ENCODE results near the gene DNAH5. TPM values are rescaled to one million over a fixed set of nuclear protein-coding genes. Genes with fewer than 3 reads are reported as not detected.

DNAH5 gene
- total and polyA plus RNA-seq, 7 donors: under 0.01 to 0.36 (median 0.07) TPM

DNA sequence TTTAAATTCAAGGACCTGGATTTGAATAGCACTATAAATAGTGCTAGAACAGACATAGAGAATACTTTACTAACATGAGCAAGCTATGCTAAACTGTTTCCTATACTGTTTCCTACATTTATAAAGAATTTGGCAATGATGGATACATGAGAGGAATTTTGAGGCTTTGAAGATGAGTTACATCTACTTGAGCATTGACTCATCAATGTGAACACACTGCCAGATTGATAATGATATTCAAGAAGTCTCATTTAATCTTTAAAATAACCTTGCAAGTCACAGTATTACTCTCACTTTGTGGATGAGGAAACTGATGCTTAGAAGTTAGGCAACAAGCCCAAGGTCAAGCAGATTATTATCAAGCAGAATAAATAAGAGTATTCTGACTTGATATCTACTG lies 281.9 kb downstream of the DNAH5 start:
- ATAC-seq (no peak), DNase-seq (no peak)
- Histone ChIP-seq H3K4me1 (no peaks in the 10 kb centered on the region), H3K27me3 (ENCODE audit: insufficient read depth in 3 of 3, low read length in 2 of 3) (peaks cover 0 to 1% (median 0%) of the 10 kb centered on the region in 3 donors), H3K9me3 (no peaks in the 10 kb centered on the region), H3K27ac (no peak overlapping the region), H3K36me3 (ENCODE audit: insufficient read depth in 1 of 2, low read depth in 1 of 2) (no peaks in the 10 kb centered on the region), H3K4me3 (no peak overlapping the region)
- TF ChIP-seq, protein P1, sequence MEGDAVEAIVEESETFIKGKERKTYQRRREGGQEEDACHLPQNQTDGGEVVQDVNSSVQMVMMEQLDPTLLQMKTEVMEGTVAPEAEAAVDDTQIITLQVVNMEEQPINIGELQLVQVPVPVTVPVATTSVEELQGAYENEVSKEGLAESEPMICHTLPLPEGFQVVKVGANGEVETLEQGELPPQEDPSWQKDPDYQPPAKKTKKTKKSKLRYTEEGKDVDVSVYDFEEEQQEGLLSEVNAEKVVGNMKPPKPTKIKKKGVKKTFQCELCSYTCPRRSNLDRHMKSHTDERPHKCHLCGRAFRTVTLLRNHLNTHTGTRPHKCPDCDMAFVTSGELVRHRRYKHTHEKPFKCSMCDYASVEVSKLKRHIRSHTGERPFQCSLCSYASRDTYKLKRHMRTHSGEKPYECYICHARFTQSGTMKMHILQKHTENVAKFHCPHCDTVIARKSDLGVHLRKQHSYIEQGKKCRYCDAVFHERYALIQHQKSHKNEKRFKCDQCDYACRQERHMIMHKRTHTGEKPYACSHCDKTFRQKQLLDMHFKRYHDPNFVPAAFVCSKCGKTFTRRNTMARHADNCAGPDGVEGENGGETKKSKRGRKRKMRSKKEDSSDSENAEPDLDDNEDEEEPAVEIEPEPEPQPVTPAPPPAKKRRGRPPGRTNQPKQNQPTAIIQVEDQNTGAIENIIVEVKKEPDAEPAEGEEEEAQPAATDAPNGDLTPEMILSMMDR (IDR thresholded peaks at IDR 0.05): no peak
- intact Hi-C loops (cut with DNase I): no loop called here

DNA sequence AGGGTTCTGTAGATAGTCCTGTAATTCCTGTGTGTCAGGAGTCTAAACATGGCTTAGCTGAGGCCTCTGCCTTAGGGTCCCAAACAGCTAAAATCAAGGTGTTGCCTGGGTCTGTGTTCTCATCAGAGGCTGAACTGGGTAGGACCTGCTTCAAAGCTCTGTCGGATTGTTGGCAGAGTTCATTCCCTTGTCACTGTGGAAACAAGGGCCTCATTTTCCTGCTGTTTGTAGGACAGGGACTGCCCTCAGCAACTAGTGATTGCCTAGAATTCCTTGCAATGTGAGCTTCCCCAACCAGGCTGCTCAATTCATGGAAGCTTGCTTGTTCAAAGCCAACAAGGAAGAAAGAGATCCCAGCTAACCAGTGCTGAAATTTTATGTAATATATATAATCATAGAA lies 283.2 kb downstream of the DNAH5 start:
- Histone ChIP-seq H3K4me1 (no peaks in the 10 kb centered on the region), H3K4me3 (no peak overlapping the region), H3K27ac (no peak overlapping the region), H3K27me3 (ENCODE audit: insufficient read depth in 3 of 3, low read length in 2 of 3) (no peaks in the 10 kb centered on the region), H3K36me3 (ENCODE audit: insufficient read depth in 1 of 2, low read depth in 1 of 2) (no peaks in the 10 kb centered on the region), H3K9me3 (no peaks in the 10 kb centered on the region)
- ATAC-seq (no peak), DNase-seq (no peak)
- 42 to 52% (median 52%) methylated on average over 1 of the region's 1 CpG for WGBS, 3 donors
- TF ChIP-seq, protein P1 (IDR thresholded peaks at IDR 0.05): no peak
- intact Hi-C loops (cut with DNase I): no loop called here

DNA sequence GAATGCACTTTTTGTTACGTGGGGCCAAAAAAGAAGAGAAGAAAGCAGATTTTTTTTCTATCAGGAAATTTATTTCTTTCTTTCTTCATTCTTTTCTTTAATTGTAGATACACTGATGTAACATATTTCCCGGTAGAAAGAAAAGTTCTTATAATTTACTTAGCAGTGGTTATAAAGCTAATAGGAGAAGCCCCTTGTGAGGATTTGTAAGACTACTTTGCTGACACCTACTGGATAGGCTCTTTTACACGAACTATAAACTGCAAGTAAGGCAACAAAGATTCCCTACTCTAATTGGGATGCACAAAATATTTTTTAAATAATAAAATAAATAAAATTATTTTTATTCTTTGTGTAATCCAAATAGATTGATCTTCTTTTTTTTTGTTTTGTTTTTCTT lies 284.4 kb downstream of the DNAH5 start:
- ATAC-seq (no peak), DNase-seq (no peak)
- Histone ChIP-seq H3K9me3 (no peaks in the 10 kb centered on the region), H3K4me3 (no peak overlapping the region), H3K4me1 (no peaks in the 10 kb centered on the region), H3K27ac (no peak overlapping the region), H3K36me3 (ENCODE audit: insufficient read depth in 1 of 2, low read depth in 1 of 2) (no peaks in the 10 kb centered on the region), H3K27me3 (ENCODE audit: insufficient read depth in 3 of 3, low read length in 2 of 3) (no peaks in the 10 kb centered on the region)
- intact Hi-C loops (cut with DNase I): no loop called here
- WGBS, 3 donors: 38 to 52% (median 39%) methylated on average over 3 of the region's 3 CpGs
- TF ChIP-seq, protein P1 (IDR thresholded peaks at IDR 0.05): no peak

DNA sequence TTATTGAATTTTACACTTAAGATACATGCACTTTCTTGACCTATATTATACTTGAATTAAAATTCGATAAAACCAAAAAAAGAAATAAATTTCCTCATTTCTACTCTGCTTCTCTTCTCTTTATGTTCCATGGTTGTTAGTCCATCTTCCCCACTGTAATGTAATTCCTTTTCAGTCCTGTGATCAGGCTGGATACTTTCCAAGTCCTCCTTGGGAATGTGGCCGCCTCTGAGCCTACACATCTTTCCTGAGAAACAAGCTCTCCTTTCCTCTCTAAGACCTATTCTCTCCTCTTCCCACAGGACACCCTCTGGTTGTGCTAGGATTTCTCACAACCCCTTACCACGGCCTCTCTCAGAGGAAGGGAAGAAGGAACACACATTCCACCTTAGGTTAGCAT lies 285.1 kb downstream of the DNAH5 start:
- H3K4me3 ChIP-seq: no peak overlapping the region
- 61 to 71% (median 66%) methylated on average over 3 of the region's 3 CpGs for WGBS, 3 donors
- H3K36me3 ChIP-seq (ENCODE audit: insufficient read depth in 1 of 2, low read depth in 1 of 2): no peaks in the 10 kb centered on the region
- H3K9me3 ChIP-seq: no peaks in the 10 kb centered on the region
- H3K27ac ChIP-seq: no peak overlapping the region
- no peaks in the 10 kb centered on the region for H3K4me1 ChIP-seq
- TF ChIP-seq, protein P1 (IDR thresholded peaks at IDR 0.05): no peak
- H3K27me3 ChIP-seq (ENCODE audit: insufficient read depth in 3 of 3, low read length in 2 of 3): no peaks in the 10 kb centered on the region
- DNase-seq (no peak), ATAC-seq (no peak)
- intact Hi-C loops (cut with DNase I): no loop called here

DNA sequence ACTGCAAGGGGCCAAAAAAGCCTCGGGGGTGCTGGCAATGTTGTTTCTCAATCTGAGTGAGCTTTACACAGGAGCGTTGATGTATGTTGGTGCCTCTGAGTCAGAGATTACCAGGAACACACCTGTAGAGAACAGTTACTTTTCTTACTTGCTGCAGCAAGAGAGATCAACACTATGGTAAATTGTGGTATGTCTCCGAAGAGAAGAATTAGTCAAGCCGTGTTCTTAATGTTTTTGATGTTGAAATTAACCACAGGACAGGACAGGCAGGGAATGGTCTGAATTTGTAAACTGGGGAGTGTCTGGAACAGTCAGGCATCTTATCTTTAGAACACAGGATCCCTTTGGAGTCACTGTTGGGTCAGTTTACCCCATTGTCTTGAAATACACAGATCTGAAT lies 285.7 kb downstream of the DNAH5 start:
- no peaks in the 10 kb centered on the region for H3K9me3 ChIP-seq
- DNase-seq: no peak
- TF ChIP-seq, protein P1 (IDR thresholded peaks at IDR 0.05): no peak
- H3K4me1 ChIP-seq: no peaks in the 10 kb centered on the region
- no peaks in the 10 kb centered on the region for H3K36me3 ChIP-seq (ENCODE audit: insufficient read depth in 1 of 2, low read depth in 1 of 2)
- H3K27me3 ChIP-seq (ENCODE audit: insufficient read depth in 3 of 3, low read length in 2 of 3): no peaks in the 10 kb centered on the region
- H3K4me3 ChIP-seq: no peak overlapping the region
- H3K27ac ChIP-seq: no peak overlapping the region
- intact Hi-C loops (cut with DNase I): no loop called here
- no peak for ATAC-seq
- 76 to 79% (median 78%) methylated on average over 4 of the region's 4 CpGs for WGBS, 3 donors
